PFSK-1 (cell line): ENCODE measurements around the gene INF2.

Source experiments
- POLR2AphosphoS5 ChIP-seq: IDR thresholded peaks from 2 replicates; pipeline ENCODE4 v1.6.1; 2012; ENCODE audit warnings: low read depth, mild to moderate bottlenecking, control low read depth, low read length, moderate library complexity
- SIN3A ChIP-seq: IDR thresholded peaks from 2 replicates; pipeline ENCODE4 v1.6.1; 2012; ENCODE audit warnings: mild to moderate bottlenecking, low read length, moderate library complexity, borderline replicate concordance; ENCODE audit not compliant: insufficient read depth
- TF ChIP-seq, protein P1 (sequence below), 2 experiments: IDR thresholded peaks; 2 replicates each; pipeline versions ENCODE4 v1.6.1 to v1.8.0; 2011 to 2012; ENCODE audit warnings: low read depth in 2 of 2, low read length in 2 of 2, control low read depth in 1 of 2, inconsistent platforms in 1 of 2, mild to moderate bottlenecking in 1 of 2, moderate library complexity in 1 of 2; ENCODE audit not compliant: insufficient read depth in 1 of 2

DNA sequence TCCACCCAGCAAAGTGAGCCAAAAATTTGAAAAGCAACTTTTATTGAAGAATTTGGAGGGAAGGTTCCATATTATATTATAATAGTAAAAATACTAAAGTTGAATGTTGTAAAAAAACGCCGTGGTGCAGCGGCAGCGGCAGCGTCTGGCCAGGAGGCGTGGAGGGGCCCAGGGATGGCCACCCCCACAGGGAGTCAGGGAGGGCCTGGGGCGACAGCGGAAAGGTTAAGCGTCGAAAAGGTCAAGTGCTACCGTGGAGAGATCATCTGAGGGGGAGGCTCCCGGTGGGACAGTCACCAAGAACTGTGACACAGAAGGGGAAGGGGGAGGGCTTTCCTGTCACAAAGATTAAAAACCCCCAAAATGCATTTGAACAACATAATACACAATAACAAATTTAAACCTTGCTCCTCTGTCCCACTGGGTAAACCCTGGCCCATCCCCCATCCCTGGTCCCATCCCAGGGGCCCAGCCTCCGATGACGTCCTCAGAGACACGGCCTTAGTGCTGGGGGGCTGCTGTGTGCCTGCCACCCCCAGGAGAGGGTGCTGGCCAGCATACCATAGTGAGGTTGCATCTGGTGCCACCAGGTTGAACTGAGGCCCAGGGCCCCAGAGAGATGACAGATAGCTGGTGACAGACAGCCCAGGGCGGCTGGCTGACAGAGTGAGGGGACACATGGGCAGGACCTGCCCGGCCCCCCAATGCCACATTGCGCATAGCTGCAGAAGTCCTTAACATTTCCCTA is 80.1 kb downstream of the INF2 start:
- TF ChIP-seq POLR2AphosphoS5 (no peak), SIN3A (no peak)
- TF ChIP-seq, protein P1, sequence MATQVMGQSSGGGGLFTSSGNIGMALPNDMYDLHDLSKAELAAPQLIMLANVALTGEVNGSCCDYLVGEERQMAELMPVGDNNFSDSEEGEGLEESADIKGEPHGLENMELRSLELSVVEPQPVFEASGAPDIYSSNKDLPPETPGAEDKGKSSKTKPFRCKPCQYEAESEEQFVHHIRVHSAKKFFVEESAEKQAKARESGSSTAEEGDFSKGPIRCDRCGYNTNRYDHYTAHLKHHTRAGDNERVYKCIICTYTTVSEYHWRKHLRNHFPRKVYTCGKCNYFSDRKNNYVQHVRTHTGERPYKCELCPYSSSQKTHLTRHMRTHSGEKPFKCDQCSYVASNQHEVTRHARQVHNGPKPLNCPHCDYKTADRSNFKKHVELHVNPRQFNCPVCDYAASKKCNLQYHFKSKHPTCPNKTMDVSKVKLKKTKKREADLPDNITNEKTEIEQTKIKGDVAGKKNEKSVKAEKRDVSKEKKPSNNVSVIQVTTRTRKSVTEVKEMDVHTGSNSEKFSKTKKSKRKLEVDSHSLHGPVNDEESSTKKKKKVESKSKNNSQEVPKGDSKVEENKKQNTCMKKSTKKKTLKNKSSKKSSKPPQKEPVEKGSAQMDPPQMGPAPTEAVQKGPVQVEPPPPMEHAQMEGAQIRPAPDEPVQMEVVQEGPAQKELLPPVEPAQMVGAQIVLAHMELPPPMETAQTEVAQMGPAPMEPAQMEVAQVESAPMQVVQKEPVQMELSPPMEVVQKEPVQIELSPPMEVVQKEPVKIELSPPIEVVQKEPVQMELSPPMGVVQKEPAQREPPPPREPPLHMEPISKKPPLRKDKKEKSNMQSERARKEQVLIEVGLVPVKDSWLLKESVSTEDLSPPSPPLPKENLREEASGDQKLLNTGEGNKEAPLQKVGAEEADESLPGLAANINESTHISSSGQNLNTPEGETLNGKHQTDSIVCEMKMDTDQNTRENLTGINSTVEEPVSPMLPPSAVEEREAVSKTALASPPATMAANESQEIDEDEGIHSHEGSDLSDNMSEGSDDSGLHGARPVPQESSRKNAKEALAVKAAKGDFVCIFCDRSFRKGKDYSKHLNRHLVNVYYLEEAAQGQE (IDR thresholded peaks at IDR 0.05; ENCODE audit: insufficient read depth in 1 of 2, low read depth in 2 of 2, low read length in 2 of 2), result no peak
